WI38 (cell line): Measurements from ENCODE around the gene PTH2.
"Not testable (repeated sequence)": the region's sequence is repeated elsewhere in the genome, so short reads cannot be mapped to it uniquely, and the experiment has no call there.

Experiments used
- H3K4me3 ChIP-seq: 2 replicates; pipeline ENCODE4 v1.5.1; 2011; ENCODE audit warnings: low read depth, mild to moderate bottlenecking, control low read depth, low read length
- CTCF ChIP-seq: IDR thresholded peaks from 2 replicates; pipeline ENCODE4 v1.5.1; 2012; ENCODE audit warnings: low read depth, mild to moderate bottlenecking, control low read depth, low read length

PTH2 gene

DNA sequence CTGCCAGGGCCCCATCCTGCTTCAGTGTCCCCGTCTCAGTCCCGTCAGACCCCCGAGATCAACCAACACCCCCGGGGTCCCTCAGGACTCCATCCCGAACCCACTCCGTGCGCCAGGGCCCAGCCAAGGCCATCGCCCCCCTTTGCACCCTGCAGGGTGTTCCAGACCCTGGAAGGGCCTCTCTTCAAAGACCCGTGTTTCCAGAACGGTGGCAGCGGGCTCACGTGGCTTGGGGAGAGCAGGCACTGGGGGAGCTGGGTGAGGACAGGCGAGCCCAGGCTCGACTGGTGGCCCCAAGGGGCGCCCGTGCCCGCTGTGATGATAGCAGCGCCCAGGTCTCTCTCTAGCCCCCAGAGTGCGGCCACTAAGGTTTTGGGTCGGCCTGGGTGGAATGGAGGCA, 33.8 kb downstream of the PTH2 start:
- TF ChIP-seq CTCF: no peak
- no peak overlapping the region for H3K4me3 ChIP-seq

DNA sequence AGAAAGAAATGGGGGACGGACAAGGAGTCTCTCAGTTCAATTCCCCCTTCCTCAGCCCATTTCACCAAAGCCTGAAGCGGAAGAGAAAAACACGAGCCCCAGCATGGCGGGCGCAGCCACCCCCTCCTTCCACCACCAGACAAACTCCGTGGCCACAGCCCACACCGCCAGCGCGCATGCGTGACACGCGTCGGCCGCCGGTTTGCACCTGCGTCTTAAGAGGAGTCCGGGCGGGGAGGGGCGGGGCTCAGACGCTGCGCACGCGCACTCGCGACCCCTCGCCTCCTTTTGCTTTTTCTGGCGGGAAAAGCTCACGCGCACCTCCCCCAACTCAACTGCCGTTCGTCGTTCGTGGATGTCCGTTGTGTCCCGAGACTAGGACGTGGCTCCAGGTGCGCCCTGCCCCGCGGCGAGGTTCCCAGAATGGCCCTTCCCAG, 35.3 kb downstream of the PTH2 start, which contains the start of gene KASH5:
TSS of gene KASH5 (plus strand) at position 314 of the 437 bp plus-strand sequence. CDS start 2,635 bp downstream, outside the sequence.
- TF ChIP-seq CTCF: no peak
- no peak within 1 kb of the TSS for H3K4me3 ChIP-seq

DNA sequence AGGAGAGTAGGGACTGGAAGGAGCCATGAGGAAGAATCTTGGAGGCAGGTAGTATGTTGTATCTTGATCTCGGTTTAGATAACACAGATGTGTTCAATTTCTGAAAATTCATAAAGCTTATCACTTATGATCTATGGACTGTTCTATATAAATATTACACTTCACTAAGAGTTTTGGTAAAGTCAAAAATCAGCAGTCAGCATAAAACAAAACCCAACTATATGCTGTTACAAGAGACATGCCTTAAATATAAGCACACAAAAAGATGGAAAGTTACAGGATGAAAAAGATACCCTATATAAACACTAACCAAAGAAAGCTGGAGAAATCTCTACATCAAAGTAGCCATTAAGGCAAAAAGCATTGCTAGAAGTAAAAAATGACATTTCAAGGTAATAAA, 39.6 kb downstream of the PTH2 start:
- no peak overlapping the region for H3K4me3 ChIP-seq
- TF ChIP-seq CTCF: no peak

GRCh38 chr19:49382639-49383038, 40.6 kb downstream of the PTH2 start:
- TF ChIP-seq CTCF: no peak
- no peak overlapping the region for H3K4me3 ChIP-seq

- H3K4me3 ChIP-seq: no peak overlapping the region
Observed at GRCh38 chr19:49380391-49380790, 42.9 kb downstream of the PTH2 start.

DNA sequence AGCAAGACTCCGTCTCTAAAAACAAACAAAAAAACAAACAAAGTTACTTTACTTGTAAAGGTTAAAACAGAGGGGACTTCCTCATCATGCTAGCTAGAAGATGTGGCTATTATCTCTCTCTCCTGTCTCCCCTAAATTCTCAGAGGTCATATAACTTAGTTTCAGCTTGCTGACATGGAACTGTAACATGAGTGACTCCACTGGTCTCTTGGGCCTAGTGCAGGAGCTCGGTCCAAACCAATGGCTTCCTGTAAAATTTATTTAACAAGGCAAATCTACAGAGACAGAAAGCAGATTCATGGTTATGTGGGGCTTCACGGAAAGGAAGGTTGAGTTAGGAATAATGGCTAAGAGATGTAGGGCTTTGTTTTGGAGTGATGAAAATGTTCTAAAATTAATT, 44.7 kb downstream of the PTH2 start:
- no peak for TF ChIP-seq CTCF
- H3K4me3 ChIP-seq: no peak overlapping the region

More at GRCh38 chr19:49380391-49380790, 42.9 kb downstream of the PTH2 start:
- TF ChIP-seq CTCF: no peak

- H3K4me3 ChIP-seq: no peak overlapping the region
Observed at GRCh38 chr19:49374665-49375434, 48.4 kb downstream of the PTH2 start.

DNA sequence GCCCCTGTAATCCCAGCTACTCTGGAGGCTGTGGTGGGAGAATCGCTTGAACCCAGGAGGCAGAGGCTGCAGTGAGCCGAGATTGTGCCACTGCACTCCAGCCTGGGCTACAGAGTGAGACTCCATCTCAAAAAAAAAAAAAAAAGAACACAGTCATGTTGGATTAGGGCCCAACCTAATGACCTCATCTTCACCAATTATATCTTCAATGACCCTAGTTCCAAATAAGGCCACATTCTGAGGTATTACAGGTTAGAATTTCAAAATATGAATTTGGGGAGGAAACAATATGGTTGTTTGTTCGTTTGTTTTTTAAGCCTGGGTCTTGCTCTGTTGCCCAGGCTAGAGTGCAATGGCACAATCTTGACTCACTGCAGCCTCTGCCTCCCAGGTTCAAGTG, 50.1 kb downstream of the PTH2 start:
- not testable (repeated sequence) for H3K4me3 ChIP-seq

More at GRCh38 chr19:49374665-49375434, 48.4 kb downstream of the PTH2 start:
- TF ChIP-seq CTCF: no peak
